Astrocyte (in vitro differentiated cells and primary cell): Measurements from ENCODE around the gene ERO1B.

Source experiments
- CTCF ChIP-seq: IDR thresholded peaks from 2 replicates; pipeline ENCODE4 v1.5.1; 2011; ENCODE audit warnings: low read depth, mild to moderate bottlenecking, inconsistent platforms, low read length, moderate library complexity; ENCODE audit not compliant: insufficient read depth
- EZH2 ChIP-seq: IDR thresholded peaks from 2 replicates; pipeline ENCODE4 v1.6.1; 2012; ENCODE audit warnings: mild to moderate bottlenecking, low read length, inconsistent platforms; ENCODE audit not compliant: insufficient read depth

DNA sequence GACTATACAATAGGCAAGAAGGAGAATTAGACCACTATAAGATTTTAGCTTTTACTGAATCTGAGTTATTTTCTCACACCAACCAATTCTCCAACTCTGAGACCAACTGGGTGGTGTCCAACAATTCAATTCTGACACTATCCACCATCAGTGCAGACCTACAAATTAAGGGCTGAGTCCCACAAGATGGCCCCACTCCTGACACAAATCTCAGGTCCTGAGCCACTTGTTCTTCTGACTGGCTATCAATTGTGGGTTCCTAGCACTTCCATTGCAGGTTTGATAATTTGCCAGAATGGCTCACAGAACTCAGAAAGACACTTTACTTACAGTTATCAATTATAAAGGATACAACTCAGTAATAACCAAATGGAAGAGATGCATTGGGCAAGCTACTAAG is 6.7 kb downstream of the ERO1B start:
- TF ChIP-seq CTCF (no peak), EZH2 (no peak)
